Effector CD8-positive, alpha-beta T cell (primary cell): Measurements from ENCODE around the gene TMPO.
"Not testable (repeated sequence)": the region's sequence is repeated elsewhere in the genome, so short reads cannot be mapped to it uniquely, and the experiment has no call there.

ENCODE experiments used
- DNase-seq: peaks from one replicate; lab custom pipeline; 2025; lab: John Stamatoyannopoulos, UW

TMPO gene

DNA sequence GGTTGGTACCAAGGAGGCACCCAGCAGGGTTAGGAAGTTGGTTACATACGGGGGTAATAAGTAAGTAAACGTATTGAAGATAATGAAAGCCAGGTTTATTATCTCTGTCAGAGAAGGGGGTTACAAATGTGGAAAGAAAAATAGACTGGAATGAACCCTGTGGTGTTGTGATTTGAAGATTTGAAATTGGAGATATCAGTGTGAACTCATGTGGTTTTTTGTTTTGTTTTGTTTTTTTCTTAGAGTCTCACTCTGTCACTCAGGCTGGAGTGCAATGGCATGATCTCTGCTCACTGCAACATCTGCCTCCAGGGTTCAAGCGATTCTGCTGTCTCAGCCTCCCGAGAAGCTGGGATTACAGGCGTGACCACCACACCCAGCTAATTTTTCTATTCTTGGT, 64.0 kb downstream of the TMPO start:
- no peak for DNase-seq

DNA sequence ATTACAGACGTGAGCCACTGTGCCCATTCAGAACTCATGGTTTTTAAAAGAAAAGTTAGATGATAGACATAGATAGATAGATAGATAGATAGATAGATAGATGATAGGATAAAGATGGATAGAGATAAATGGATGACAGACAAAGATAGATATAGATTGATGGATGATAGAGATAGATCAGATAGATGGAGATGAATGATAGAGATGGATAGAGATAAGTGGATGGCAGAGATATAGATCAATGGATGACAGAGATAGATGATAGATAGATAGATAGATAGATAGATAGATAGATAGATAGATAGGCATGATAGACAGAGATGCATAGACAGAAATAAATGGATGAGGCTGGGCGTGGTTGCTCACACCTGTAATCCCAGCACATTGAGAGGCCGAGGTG, 64.4 kb downstream of the TMPO start:
- no peak for DNase-seq

DNA sequence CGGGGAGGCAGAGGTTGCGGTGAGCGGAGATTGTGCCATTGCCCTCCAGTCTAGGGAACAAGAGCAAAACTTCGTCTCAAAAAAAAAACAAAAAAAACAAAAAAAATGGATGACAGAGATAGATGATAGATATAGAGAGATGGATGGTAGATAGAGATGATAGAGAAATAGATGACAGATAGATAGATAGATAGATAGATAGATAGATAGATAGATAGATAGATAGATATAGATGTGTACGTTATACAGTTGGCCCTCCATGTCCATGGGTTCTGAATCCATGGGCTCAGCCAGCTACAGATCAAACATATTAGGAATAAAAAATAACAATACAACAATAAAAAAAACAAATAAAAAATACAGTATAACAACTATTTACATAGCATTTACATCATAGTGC, 65.3 kb downstream of the TMPO start:
- DNase-seq = no peak

DNA sequence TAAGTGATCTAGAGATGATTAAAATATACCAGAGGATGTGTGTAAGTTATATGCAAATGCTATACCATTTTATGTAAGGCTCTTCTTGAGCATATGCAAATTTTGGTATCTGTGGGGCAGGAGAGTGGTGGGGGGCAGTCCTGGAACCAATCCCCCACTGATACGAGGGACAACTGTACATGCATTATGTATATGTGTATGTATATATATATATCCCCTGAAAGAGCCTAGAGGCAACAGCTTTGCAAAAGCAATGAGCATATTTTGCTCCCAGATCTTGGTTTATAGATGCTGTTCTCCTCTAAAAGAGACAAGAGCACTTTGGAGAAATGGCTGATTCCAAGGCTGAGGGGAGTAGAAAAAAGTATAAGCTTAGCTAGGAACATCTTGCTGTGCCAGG, 65.7 kb downstream of the TMPO start:
- no peak for DNase-seq

DNA sequence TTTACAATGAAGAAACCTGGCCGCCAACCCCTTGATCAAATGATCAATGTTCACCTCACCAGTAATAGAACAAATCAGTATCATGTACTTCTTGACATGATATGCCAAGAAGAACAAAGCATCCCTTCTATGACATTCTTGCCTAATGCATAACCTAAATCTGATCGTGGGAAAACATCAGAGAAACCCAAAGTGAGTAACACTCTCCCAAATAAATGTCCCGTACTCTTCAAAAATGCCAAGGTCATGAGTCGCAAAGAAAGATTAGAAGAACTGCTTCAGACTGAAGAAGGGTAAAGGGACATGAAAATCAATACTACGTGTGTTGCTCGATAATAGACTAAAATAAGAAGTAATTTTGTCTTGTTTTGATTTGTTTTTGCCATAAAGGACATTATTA, 66.7 kb downstream of the TMPO start:
- DNase-seq = no peak

DNA sequence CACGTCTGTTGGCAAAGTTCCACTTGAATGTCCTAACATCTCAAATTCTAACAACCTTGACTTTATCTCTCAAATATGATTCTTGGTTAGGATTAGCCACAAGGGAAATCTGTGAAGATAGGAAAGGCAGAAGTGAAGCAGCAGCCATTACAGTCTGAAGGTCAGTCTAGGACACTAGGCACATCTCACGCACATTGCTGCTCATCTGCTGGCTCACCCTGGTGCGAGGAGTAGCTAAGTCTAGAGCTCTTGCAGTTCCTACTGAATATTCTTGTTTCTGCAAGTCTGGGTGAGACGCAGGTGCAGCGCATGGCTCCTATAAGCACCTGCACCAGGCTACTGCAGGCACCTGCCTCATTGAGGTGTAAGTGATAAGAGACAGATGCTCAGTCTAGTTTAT, 71.7 kb downstream of the TMPO start:
- no peak for DNase-seq

DNA sequence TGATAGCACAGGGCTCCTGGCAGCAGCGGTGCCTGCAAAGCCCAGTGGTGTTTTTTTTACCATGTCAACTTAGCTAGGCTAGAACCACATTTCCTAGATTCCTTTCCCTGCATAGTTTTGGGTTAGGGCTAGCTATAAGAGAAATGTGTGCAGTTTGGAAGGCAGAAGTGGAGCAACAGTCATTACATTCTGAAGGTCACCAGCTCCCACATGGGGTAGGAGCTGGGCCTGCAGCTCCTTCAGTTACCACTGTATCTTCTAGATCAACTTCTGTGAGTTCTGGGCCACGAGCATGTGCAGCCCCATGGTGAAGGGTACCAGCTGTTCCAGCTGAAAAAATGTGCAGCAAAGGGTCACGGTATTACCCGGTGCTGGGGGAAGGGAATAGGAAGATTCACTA, 75.8 kb downstream of the TMPO start:
- no peak for DNase-seq

DNA sequence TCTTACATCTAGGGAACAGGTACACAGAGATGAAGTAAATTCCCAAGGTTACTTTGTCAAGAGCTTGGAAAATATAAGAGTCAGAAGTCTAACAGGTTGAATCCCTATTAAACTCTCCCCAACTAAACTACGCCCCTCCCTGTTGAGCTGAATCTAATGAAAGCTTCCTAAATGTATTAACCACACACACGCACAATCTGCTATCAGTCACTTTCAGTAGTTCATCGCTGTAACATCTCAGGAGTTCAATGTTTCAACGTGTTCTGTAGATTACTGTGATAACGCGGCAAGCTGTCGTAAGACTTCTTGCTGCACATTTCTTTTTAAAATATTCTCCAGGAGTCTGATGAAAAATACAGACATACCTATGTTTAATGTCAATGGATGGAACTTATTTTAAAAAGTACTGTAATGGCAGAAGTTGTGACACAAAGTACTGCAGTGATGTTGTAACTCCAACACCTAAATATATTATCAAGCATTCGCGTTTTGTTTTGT, 77.5 kb downstream of the TMPO start:
- DNase-seq = no peak

DNA sequence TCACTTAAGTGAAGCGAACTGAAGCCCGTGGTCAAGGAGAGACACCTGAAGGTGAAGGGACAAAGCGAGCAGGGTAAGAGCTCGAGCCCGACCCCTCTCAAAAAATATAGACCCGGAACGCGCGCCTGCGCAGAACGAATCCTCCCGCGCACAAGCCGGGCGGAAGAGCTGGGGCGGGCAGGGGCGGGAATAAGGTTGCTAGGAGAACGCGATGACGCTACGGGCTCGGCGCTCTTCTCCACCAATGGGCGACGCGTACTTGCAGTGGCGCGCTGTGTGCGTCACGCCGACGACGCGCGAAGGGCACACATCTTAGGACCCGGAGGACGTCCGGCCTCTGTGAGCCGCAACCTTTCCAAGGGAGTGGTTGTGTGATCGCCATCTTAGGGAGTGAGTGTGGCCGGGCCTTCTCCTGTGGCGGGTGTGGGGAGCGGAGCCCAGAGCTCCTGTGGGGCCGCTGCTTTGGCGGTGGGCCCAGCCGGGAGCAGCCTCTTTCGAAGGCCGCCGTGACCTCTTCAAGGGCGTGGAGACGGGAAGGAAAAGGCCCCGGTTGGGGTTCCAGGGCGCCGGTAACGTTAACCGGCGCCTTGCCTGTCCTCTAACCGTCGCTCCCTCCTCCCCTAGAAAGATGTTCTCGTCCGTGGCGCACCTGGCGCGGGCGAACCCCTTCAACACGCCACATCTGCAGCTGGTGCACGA, 78.1 kb downstream of the TMPO start, which contains the start of gene SLC25A3:
Gene SLC25A3, plus strand, starts transcription at position 336 of the 699 bp plus-strand sequence. Its CDS starts 293 bp downstream, at position 629.
- DNase-seq = peak; percentile 90

DNA sequence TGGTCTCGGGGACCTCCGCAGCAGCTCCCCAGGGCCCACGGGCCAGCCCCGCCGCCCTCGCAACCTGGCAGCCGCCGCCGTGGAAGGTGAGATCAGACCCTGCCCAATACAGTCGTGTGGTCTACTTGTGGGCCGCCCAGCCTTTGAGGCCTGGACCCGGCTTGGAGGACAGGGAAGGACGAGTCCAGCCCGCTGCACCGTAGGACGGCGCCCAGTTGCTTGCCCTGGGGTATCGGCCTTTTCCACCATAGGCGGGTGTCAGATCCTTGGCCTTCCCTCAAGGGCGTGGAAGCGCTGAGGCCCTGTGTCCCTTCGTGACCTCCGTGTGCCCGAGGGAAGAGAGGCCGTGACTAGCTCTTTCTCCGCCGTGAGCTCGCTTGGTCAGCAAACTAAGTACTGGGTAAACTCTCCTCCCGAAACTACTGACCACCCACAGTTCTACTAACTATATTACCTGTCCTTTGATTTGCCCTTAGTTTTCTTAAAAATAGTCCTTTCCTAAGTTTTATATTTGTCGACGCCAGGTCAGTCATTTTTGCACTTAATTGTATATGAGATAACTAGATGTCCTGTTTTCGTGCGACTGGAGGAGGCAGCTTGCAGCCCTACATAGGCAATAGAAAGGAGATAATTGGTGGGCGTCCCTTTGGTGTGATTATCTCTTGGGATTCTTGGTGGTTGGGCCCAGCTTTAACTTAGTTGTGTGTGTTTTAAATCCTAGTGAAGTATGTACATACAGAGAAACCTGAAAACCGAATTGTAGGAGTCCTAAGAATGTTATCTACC, 78.9 kb downstream of the TMPO start:
- no peak for DNase-seq

DNA sequence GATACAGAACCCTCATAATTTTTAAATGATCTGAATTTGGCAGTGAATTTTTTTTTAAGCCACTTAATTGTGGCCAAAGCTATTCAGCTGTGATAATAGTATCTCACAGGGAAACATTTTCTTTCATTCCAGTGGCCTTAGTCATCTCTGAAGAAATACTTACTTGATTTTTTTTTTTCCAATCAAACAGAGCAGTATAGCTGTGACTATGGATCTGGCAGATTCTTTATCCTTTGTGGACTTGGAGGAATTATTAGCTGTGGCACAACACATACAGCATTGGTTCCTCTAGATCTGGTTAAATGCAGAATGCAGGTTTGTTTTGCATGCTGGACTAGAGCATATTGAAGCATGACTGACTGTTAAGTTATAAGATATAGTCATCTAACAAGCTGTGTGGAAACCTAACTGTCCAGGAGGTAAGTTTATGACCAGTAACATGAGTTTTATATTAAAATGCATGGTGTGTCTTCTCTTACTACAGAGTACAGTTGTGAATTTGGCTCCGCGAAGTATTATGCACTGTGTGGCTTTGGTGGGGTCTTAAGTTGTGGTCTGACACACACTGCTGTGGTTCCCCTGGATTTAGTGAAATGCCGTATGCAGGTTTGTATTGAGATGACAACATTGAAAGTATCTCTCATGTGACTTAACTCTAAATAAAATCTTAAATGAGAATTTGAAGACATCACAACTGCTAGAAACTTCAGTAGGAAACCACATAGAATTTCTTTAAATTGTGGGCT, 80.0 kb downstream of the TMPO start:
- peak; percentile 13 for DNase-seq

DNA sequence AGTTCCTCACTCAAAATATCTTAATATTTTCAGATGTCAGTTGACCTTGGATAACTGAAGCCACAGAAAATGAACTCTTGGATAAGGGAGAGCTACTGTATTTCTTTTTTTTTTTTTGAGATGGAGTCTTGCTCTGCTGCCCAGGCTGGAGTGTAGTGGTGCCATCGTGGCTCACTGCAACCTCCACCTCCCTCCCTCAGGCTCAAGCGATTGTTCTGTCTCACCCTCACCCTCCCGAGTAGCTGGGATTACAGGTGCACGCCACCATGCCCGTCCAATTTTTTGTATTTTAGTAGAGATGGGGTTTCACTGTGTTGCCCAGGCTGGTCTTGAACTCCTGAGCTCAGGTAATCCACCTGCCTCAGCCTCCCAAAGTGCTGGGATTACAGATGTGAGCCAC, 81.9 kb downstream of the TMPO start:
- not testable (repeated sequence) for DNase-seq
